Epithelial cell of esophagus (primary cell): ENCODE results near the gene AKT1S1.

ENCODE experiments used
- DNase-seq: peaks from one replicate; pipeline ENCODE4 v3.0.0; 2010; ENCODE audit warnings: low read depth
- H3K4me3 ChIP-seq: 2 replicates; pipeline ENCODE4 v1.5.1; 2011; ENCODE audit warnings: mild to moderate bottlenecking, low read length, control low read depth
- CTCF ChIP-seq: IDR thresholded peaks from 2 replicates; pipeline ENCODE4 v1.5.1; 2011; ENCODE audit warnings: low read depth, mild to moderate bottlenecking, low read length, control low read depth, inconsistent platforms; ENCODE audit not compliant: insufficient read depth; ENCODE audit errors: missing control alignments

Gene AKT1S1

GRCh38 chr19:49904136-49904535 is 27.0 kb upstream of the AKT1S1 start:
- DNase-seq = no peak
- no peak overlapping the region for H3K4me3 ChIP-seq
- TF ChIP-seq CTCF = no peak

- no peak for TF ChIP-seq CTCF
- DNase-seq = no peak
- H3K4me3 ChIP-seq = no peak within 1 kb of the TSS
Measured at GRCh38 chr19:49896863-49897621, 19.9 kb upstream of the AKT1S1 start, which contains the start of gene IL4I1. Gene IL4I1, minus strand, starts transcription at chr19:49896887. Its CDS starts 727 bp downstream, at chr19:49896160.

- no peak for DNase-seq
- no peak for TF ChIP-seq CTCF
- H3K4me3 ChIP-seq = no peak overlapping the region
Measured at GRCh38 chr19:49895566-49896297, 18.6 kb upstream of the AKT1S1 start.

- no peak overlapping the region for H3K4me3 ChIP-seq
- DNase-seq = no peak
- TF ChIP-seq CTCF = no peak
Measured at GRCh38 chr19:49894879-49895565, 17.9 kb upstream of the AKT1S1 start.

GRCh38 chr19:49894011-49894664 is 17.0 kb upstream of the AKT1S1 start:
- no peak for TF ChIP-seq CTCF
- no peak overlapping the region for H3K4me3 ChIP-seq
- DNase-seq = no peak

GRCh38 chr19:49892716-49893115 is 15.6 kb upstream of the AKT1S1 start:
- H3K4me3 ChIP-seq = no peak overlapping the region
- no peak for DNase-seq
- TF ChIP-seq CTCF = no peak
